ENCODE results near the gene SCUBE1. TPM values are rescaled to one million over a fixed set of nuclear protein-coding genes. Genes with fewer than 3 reads are reported as not detected.

The SCUBE1 gene
- polyA plus RNA-seq, 1 of the 3 experiments (the other 2 are of a cell fraction), result 0.56 TPM

GRCh38 chr22:43364169-43364435 lies 20.9 kb upstream of the SCUBE1 start:
- Histone ChIP-seq H3K36me3 (replicated peaks in 1 of 2; ENCODE audit: control insufficient read depth in 1 of 2, insufficient read depth in 2 of 2, low read length in 1 of 2) (no peaks in the 10 kb centered on the region), H3K79me2 (ENCODE audit: insufficient read depth) (no peaks in the 10 kb centered on the region), H3K4me3 (ENCODE audit: low read depth in 2 of 2, low read length in 1 of 2) (no peak overlapping the region), H3K27ac (ENCODE audit: low read depth in 2 of 2, low read length in 1 of 2) (no peak overlapping the region), H3K9me3 (no peaks in the 10 kb centered on the region), H2AFZ (ENCODE audit: low read depth) (no peak overlapping the region), H3K9ac (no peak overlapping the region), H3K9me2 (no peaks in the 10 kb centered on the region), H3F3A (replicated peaks; ENCODE audit: insufficient read depth) (no peaks in the 10 kb centered on the region), H3K4me2 (no peak overlapping the region), H3K27me3 (ENCODE audit: insufficient read depth) (no peaks in the 10 kb centered on the region), H3K4me1 (ENCODE audit: control insufficient read depth in 1 of 2, insufficient read depth in 2 of 2, low read depth in 1 of 2, low read length in 1 of 2) (no peaks in the 10 kb centered on the region), H4K20me1 (ENCODE audit: insufficient read depth) (no peaks in the 10 kb centered on the region)
- TF ChIP-seq SMC3 (IDR thresholded peaks at IDR 0.05; ENCODE audit: low read depth, low read length) (no peak), FOXM1 (IDR thresholded peaks at IDR 0.05; ENCODE audit: low read depth) (no peak), GABPA (IDR thresholded peaks at IDR 0.05; ENCODE audit: low read depth) (no peak), POLR2AphosphoS5 (IDR thresholded peaks at IDR 0.05; ENCODE audit: low read depth, low read length) (no peak), SIN3A (IDR thresholded peaks at IDR 0.05; ENCODE audit: borderline replicate concordance, low read depth, low read length) (no peak), FOSL2 (IDR thresholded peaks at IDR 0.05; ENCODE audit: borderline replicate concordance, low read depth) (no peak), TCF12 (IDR thresholded peaks at IDR 0.05) (no peak)
- ChIA-PET POLR2A (no interaction called here), CTCF (interaction anchor here (0.6 to 1.5 kb wide), 5 partner anchors 18 to 133 kb away, joined by 3 to 5 read pairs (median 3); no protein-coding TSS in a partner anchor)
- no peak for DNase-seq
- 72% methylated on average over 7 of the region's 8 CpGs for WGBS (ENCODE audit: low lambda C conversion rate)

- ChIA-PET POLR2A (no interaction called here), CTCF (interaction anchor here (0.8 to 1.5 kb wide), 5 partner anchors 17 to 132 kb away, joined by 3 to 5 read pairs (median 3); no protein-coding TSS in a partner anchor)
- DNase-seq, result no peak
- Histone ChIP-seq H3K4me3 (ENCODE audit: low read depth in 2 of 2, low read length in 1 of 2) (no peak overlapping the region), H3K4me2 (no peak overlapping the region), H3K9me3 (no peaks in the 10 kb centered on the region), H3K9me2 (no peaks in the 10 kb centered on the region), H3K79me2 (ENCODE audit: insufficient read depth) (no peaks in the 10 kb centered on the region), H4K20me1 (ENCODE audit: insufficient read depth) (no peaks in the 10 kb centered on the region), H3F3A (replicated peaks; ENCODE audit: insufficient read depth) (no peaks in the 10 kb centered on the region), H2AFZ (ENCODE audit: low read depth) (no peak overlapping the region), H3K4me1 (ENCODE audit: control insufficient read depth in 1 of 2, insufficient read depth in 2 of 2, low read depth in 1 of 2, low read length in 1 of 2) (no peaks in the 10 kb centered on the region), H3K9ac (no peak overlapping the region), H3K27me3 (ENCODE audit: insufficient read depth) (no peaks in the 10 kb centered on the region), H3K27ac (ENCODE audit: low read depth in 2 of 2, low read length in 1 of 2) (no peak overlapping the region), H3K36me3 (replicated peaks in 1 of 2; ENCODE audit: control insufficient read depth in 1 of 2, insufficient read depth in 2 of 2, low read length in 1 of 2) (no peaks in the 10 kb centered on the region)
- TF ChIP-seq TEAD4 (IDR thresholded peaks at IDR 0.05; ENCODE audit: borderline replicate concordance, insufficient read depth) (no peak), USF2 (IDR thresholded peaks at IDR 0.05; ENCODE audit: borderline replicate concordance, low read depth, low read length) (no peak), MXI1 (IDR thresholded peaks at IDR 0.05; ENCODE audit: low read depth, low read length) (no peak), NRF1 (IDR thresholded peaks at IDR 0.05; ENCODE audit: low read depth, low read length) (no peak), NFIC (IDR thresholded peaks at IDR 0.05; ENCODE audit: borderline replicate concordance) (no peak)
- 82% methylated on average over 24 of the region's 27 CpGs for WGBS (ENCODE audit: low lambda C conversion rate)
These were observed 20.4 kb upstream of the SCUBE1 start for GRCh38 chr22:43363315-43364168.

Data from SK-N-SH (cell line).